ENCODE measurements around the gene DMXL1.

- TF ChIP-seq CTCF (IDR thresholded peaks at IDR 0.05; ENCODE audit: borderline replicate concordance, extremely low read depth, low read length, poor library complexity, severe bottlenecking) (no peak), EZH2 (IDR thresholded peaks at IDR 0.05; ENCODE audit: borderline replicate concordance, low read depth, low read length, severe bottlenecking) (no peak)
Observed at GRCh38 chr5:119055294-119055693, 15.6 kb upstream of the DMXL1 start.
